Fibroblast of pulmonary artery (primary cell): ENCODE measurements around the gene DDR2.
A peak's percentile ranks its signal among the peaks of the same experiment; 100 is the strongest.
"Not testable (repeated sequence)": the region's sequence is repeated elsewhere in the genome, so short reads cannot be mapped to it uniquely, and the experiment has no call there.

Experiments used
- DNase-seq: peaks from one replicate; pipeline ENCODE4 v3.0.0-alpha.2; 2010; ENCODE audit warnings: low read depth
- H3K4me3 ChIP-seq: replicated peaks from 2 replicates; pipeline ENCODE4 v1.5.1; 2011; ENCODE audit warnings: low read depth, mild to moderate bottlenecking, control low read depth, low read length, moderate library complexity
- CTCF ChIP-seq: IDR thresholded peaks from 2 replicates; pipeline ENCODE4 v1.5.1; 2011; ENCODE audit warnings: mild to moderate bottlenecking, control low read depth, low read length, inconsistent platforms; ENCODE audit errors: missing control alignments

DDR2 gene

GRCh38 chr1:162736633-162737067 lies 104.4 kb downstream of the DDR2 start:
- H3K4me3 ChIP-seq, result no peak overlapping the region
- no peak for TF ChIP-seq CTCF
- no peak for DNase-seq

- no peak overlapping the region for H3K4me3 ChIP-seq
- DNase-seq, result peak; percentile 28
- TF ChIP-seq CTCF, result no peak
Observed at GRCh38 chr1:162740755-162741154, 108.5 kb downstream of the DDR2 start.

- no peak overlapping the region for H3K4me3 ChIP-seq
- no peak for TF ChIP-seq CTCF
- no peak for DNase-seq
Observed at GRCh38 chr1:162741574-162741973, 109.3 kb downstream of the DDR2 start.

- not testable (repeated sequence) for DNase-seq, H3K4me3 ChIP-seq
Observed at GRCh38 chr1:162746264-162746942, 114.1 kb downstream of the DDR2 start.

GRCh38 chr1:162753001-162753658 lies 120.9 kb downstream of the DDR2 start:
- DNase-seq, result no peak
- TF ChIP-seq CTCF, result no peak
- no peak overlapping the region for H3K4me3 ChIP-seq

- TF ChIP-seq CTCF, result no peak
Observed at GRCh38 chr1:162753998-162754585, 121.8 kb downstream of the DDR2 start.

GRCh38 chr1:162755306-162755705 lies 123.0 kb downstream of the DDR2 start:
- no peak for TF ChIP-seq CTCF
- no peak for DNase-seq
- H3K4me3 ChIP-seq, result no peak overlapping the region

More at GRCh38 chr1:162753998-162754585, 121.8 kb downstream of the DDR2 start:
- no peak for DNase-seq
- no peak overlapping the region for H3K4me3 ChIP-seq
